Glutamatergic neuron (in vitro differentiated cells): ENCODE data around the gene DNAJB4. TPM values are rescaled to one million over a fixed set of nuclear protein-coding genes. Genes with fewer than 3 reads are reported as not detected.

Source experiments
- DNase-seq: peaks from one replicate; pipeline ENCODE4 v3.0.0; 2022
- H3K27ac Mint-ChIP-seq: one replicate; pipeline ENCODE4 v1.8.0; 2020; ENCODE audit warnings: mild to moderate bottlenecking, mixed read lengths, inconsistent platforms; ENCODE audit not compliant: unreplicated experiment
- H3K27me3 Mint-ChIP-seq: one replicate; pipeline ENCODE4 v1.8.0; 2020; ENCODE audit warnings: mild to moderate bottlenecking, moderate library complexity, mixed read lengths, inconsistent platforms; ENCODE audit not compliant: unreplicated experiment
- H3K36me3 Mint-ChIP-seq: one replicate; pipeline ENCODE4 v1.8.0; 2020; ENCODE audit warnings: mild to moderate bottlenecking, mixed read lengths, inconsistent platforms; ENCODE audit not compliant: unreplicated experiment
- H3K4me1 Mint-ChIP-seq: one replicate; pipeline ENCODE4 v1.8.0; 2020; ENCODE audit warnings: mild to moderate bottlenecking, low read depth, mixed read lengths, inconsistent platforms; ENCODE audit not compliant: unreplicated experiment
- H3K4me3 Mint-ChIP-seq: one replicate; pipeline ENCODE4 v1.8.0; 2020; ENCODE audit warnings: mild to moderate bottlenecking, mixed read lengths, inconsistent platforms; ENCODE audit not compliant: unreplicated experiment
- H3K9me3 Mint-ChIP-seq: one replicate; pipeline ENCODE4 v1.8.0; 2020; ENCODE audit warnings: mild to moderate bottlenecking, moderate library complexity, mixed read lengths, inconsistent platforms; ENCODE audit not compliant: unreplicated experiment
- total RNA-seq: library from RNA; stranded (reverse); fragmentation: NEBNext Ultra II Directional; extraction: Animal tissue kit (Norgen Biotek cat#: 25700); gene quantifications from one replicate; pipeline ENCODE4 v1.2.1, GENCODE V29; 2021; ENCODE audit not compliant: unreplicated experiment
- TF ChIP-seq, protein P1 (sequence below): fragments of 200-600 bp; sonication (generic); IDR thresholded peaks from one replicate; pipeline ENCODE4 v1.5.0; 2021; ENCODE audit not compliant: partially characterized antibody, unreplicated experiment

DNAJB4 gene
- total RNA-seq, 1 donor from 2014 or later: 20.1 TPM

DNA sequence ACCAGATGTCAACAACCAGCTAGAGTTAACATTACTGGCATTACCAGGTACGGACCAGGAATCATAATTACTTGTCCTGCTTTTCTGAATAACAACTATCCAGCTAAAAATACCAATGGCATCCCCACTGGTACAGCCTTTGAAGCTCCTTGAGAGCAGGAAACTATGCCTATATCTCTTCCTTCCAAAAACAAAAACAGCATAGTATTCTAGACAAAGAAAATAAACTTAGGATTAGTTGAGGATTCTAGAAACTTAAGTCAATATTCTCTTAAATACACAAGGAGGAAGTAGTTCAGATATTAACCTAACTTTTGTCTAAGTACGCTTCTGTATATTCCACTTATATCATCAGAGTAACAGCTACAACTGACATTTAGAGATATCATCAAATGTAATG is 28.8 kb upstream of the DNAJB4 start:
- Mint-ChIP-seq H3K36me3 (no peaks in the 10 kb centered on the region), H3K9me3 (peaks cover 6% of the 10 kb centered on the region), H3K27me3 (peaks cover 8% of the 10 kb centered on the region), H3K4me1 (peaks cover 28% of the 10 kb centered on the region), H3K27ac (no peak overlapping the region), H3K4me3 (peak overlapping the region; percentile 86)
- TF ChIP-seq, protein P1, sequence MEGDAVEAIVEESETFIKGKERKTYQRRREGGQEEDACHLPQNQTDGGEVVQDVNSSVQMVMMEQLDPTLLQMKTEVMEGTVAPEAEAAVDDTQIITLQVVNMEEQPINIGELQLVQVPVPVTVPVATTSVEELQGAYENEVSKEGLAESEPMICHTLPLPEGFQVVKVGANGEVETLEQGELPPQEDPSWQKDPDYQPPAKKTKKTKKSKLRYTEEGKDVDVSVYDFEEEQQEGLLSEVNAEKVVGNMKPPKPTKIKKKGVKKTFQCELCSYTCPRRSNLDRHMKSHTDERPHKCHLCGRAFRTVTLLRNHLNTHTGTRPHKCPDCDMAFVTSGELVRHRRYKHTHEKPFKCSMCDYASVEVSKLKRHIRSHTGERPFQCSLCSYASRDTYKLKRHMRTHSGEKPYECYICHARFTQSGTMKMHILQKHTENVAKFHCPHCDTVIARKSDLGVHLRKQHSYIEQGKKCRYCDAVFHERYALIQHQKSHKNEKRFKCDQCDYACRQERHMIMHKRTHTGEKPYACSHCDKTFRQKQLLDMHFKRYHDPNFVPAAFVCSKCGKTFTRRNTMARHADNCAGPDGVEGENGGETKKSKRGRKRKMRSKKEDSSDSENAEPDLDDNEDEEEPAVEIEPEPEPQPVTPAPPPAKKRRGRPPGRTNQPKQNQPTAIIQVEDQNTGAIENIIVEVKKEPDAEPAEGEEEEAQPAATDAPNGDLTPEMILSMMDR: no peak
- no peak for DNase-seq

DNA sequence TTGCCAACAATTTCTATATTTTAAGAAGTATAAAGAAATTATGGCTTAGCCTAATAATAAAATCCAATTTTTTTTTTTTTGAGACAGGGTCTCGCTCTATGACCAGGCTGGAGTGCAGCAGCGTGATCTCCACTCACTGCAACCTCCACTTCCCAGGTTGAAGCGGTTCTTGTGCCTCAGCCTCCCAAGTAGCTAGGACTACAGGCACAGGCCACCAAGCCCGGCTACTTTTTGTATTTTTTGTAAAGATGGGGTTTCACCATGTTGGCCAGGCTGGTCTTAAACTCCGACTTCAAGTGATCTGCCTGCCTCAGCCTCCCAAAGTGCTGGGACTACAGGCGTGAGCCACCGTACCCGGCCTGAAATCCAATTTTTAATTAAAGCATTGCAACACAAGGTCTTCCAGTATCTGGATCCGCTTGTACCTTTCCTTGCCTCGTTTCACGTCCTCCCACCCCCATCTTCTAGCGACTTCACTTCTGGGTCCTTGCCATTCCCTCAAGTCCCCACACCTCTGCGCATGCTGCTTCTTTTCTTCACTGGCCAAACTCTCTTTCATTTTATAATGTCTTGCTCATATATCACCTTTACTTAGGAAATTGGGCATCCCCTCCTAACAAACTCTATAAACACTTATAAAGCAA is 28.2 kb upstream of the DNAJB4 start:
- no peak for DNase-seq
- Mint-ChIP-seq H3K4me3 (no peak overlapping the region), H3K36me3 (no peaks in the 10 kb centered on the region), H3K27me3 (peaks cover 8% of the 10 kb centered on the region), H3K4me1 (peaks cover 29% of the 10 kb centered on the region), H3K9me3 (peaks cover 6% of the 10 kb centered on the region), H3K27ac (peak overlapping the region; percentile 68)
- TF ChIP-seq, protein P1: no peak

DNA sequence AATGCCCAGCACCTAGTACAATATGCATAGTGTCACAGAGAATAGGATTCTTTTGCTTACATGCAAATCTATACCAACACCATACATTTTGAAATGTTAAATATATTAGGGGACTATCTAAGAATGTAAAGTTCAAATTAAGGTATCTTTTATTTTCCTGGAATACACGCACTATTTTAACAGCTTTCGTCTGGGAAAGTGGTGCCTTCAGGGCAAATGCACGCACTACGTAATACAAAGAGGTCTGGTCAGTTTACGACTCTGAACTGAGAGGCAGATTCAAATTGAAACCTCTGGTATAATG is 26.8 kb upstream of the DNAJB4 start:
- Mint-ChIP-seq H3K9me3 (peaks cover 6% of the 10 kb centered on the region), H3K27me3 (peaks cover 8% of the 10 kb centered on the region), H3K4me3 (no peak overlapping the region), H3K4me1 (peaks cover 35% of the 10 kb centered on the region), H3K36me3 (no peaks in the 10 kb centered on the region), H3K27ac (no peak overlapping the region)
- TF ChIP-seq, protein P1: no peak
- DNase-seq: no peak

DNA sequence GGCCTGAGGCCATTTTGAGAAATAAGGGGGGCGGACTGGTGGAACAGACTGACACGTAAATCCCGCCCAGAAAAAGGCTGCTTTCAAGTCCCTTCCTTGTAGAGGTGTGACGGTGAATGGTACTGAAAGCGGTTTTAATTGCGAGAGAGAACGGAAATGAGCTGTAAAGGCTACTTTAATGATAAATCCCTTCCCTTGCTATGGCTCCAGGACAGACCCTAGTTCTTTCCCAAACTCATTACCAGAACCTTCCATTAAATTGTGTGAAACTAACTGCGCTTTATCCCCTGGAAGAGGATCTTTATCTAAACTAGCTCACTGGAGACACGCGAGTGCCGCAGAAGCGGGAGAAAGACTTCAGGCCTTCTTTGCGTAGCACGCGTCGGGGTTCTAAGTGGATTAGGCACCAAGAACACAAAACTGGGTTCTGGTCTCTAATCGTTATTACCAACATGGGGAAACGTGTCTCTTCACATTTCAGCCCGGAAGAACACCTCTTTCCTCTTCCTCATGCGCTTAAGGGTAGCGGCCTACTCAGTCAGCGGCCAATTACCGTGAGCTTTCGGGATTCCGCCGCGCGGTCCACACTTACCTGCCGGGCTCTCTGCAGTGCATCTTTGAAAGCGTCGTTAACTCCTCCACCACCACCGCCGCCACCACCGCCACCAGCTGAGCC is 26.3 kb upstream of the DNAJB4 start:
- peak; percentile 59 for DNase-seq
- TF ChIP-seq, protein P1: no peak
- no peak overlapping the region for H3K27ac Mint-ChIP-seq
- H3K4me3 Mint-ChIP-seq: no peak overlapping the region
- peaks cover 8% of the 10 kb centered on the region for H3K27me3 Mint-ChIP-seq
- peaks cover 6% of the 10 kb centered on the region for H3K9me3 Mint-ChIP-seq
- H3K36me3 Mint-ChIP-seq: no peaks in the 10 kb centered on the region
- H3K4me1 Mint-ChIP-seq: peaks cover 34% of the 10 kb centered on the region
